Panc1 (cell line): ENCODE measurements around the gene FRK. TPM values are rescaled to one million over a fixed set of nuclear protein-coding genes. Genes with fewer than 3 reads are reported as not detected.

Experiments used
- ATAC-seq: fragments of 200-7000 bp; cut with Tn5 transposase; 2 replicates; pipeline ENCODE4 v1.9.1; 2020; ENCODE audit warnings: mild to moderate bottlenecking, moderate library complexity
- BruUV-seq: library from RNA; stranded (reverse); fragments of 400-500 nt; replicated peaks from 2 replicates; lab custom pipeline; 2021; lab: Mats Ljungman, UMichigan
- CTCF ChIA-PET: fragments of 300-600 bp; sonication (Branson Sonifier 250); formaldehyde crosslinking; loops from one replicate; lab custom pipeline; 2022; ENCODE audit warnings: antibody characterized with exemption; lab: Charles Lee
- POLR2A ChIA-PET: fragments of 300-600 bp; sonication (Branson Sonifier 250); formaldehyde crosslinking; loops from one replicate; lab custom pipeline; 2022; ENCODE audit warnings: antibody characterized with exemption; lab: Charles Lee
- DNase-seq: peaks from one replicate; pipeline ENCODE4 v3.0.0-alpha.2; 2010; ENCODE audit warnings: low read depth, low spot score
- H3K27ac ChIP-seq: 2 replicates; pipeline ENCODE4 v1.5.1; 2011; ENCODE audit warnings: mild to moderate bottlenecking, low read length, inconsistent platforms
- H3K27me3 ChIP-seq: fragments of 200-500 bp; sonication (Bioruptor generic); 2 replicates; pipeline ENCODE4 v1.6.0; 2014; ENCODE audit warnings: low read length, inconsistent platforms; ENCODE audit not compliant: control insufficient read depth, insufficient read depth
- H3K36me3 ChIP-seq: fragments of 200-500 bp; sonication (Bioruptor generic); 2 replicates; pipeline ENCODE4 v1.5.1; 2014; ENCODE audit warnings: inconsistent platforms, mild to moderate bottlenecking, low read length, moderate library complexity; ENCODE audit not compliant: control insufficient read depth, insufficient read depth
- H3K4me1 ChIP-seq: 2 replicates; pipeline ENCODE4 v1.5.1; 2011; ENCODE audit warnings: inconsistent platforms, mild to moderate bottlenecking, low read length, moderate library complexity; ENCODE audit not compliant: control insufficient read depth, insufficient read depth
- H3K4me3 ChIP-seq, 2 experiments: 2 replicates each; pipeline ENCODE4 v1.5.1; 2011 to 2012; ENCODE audit warnings: low read depth in 2 of 2, low read length in 2 of 2, mild to moderate bottlenecking in 2 of 2, inconsistent platforms in 1 of 2, moderate library complexity in 1 of 2
- H3K9me3 ChIP-seq: fragments of 200-500 bp; sonication (Bioruptor generic); 2 replicates; pipeline ENCODE4 v1.5.1; 2014; ENCODE audit warnings: low read depth, mild to moderate bottlenecking, inconsistent platforms, low read length, moderate library complexity; ENCODE audit not compliant: control insufficient read depth, insufficient read depth
- CTCF ChIP-seq: fragments of 450-650 bp; IDR thresholded peaks from 2 replicates; pipeline ENCODE4 v1.5.1; 2017; ENCODE audit warnings: mild to moderate bottlenecking
- POLR2AphosphoS5 ChIP-seq: IDR thresholded peaks from 2 replicates; pipeline ENCODE4 v1.6.1; 2012; ENCODE audit warnings: mild to moderate bottlenecking, low read depth, low read length, moderate library complexity
- REST ChIP-seq, 2 experiments: IDR thresholded peaks; 2 replicates each; pipeline ENCODE4 v1.6.1; 2011 to 2012; ENCODE audit warnings: low read depth in 2 of 2, control low read depth in 1 of 2, low read length in 1 of 2, mild to moderate bottlenecking in 1 of 2, moderate library complexity in 1 of 2; ENCODE audit not compliant: insufficient read depth in 1 of 2
- SIN3A ChIP-seq: IDR thresholded peaks from 2 replicates; pipeline ENCODE4 v1.6.1; 2012; ENCODE audit warnings: low read depth, mild to moderate bottlenecking, low read length, moderate library complexity, borderline replicate concordance; ENCODE audit not compliant: insufficient read depth
- TCF7L2 ChIP-seq: IDR thresholded peaks from 2 replicates; pipeline ENCODE4 v1.6.1; 2011; ENCODE audit warnings: mild to moderate bottlenecking, low read depth, low read length, inconsistent platforms
- in situ Hi-C: cut with HindIII; loops from 2 replicates; pipeline ENCODE4 v1.10.0; 2016; ENCODE audit warnings: low sequenced_read_pairs, low pct_unique_long_range_greater_than_20kb
- intact Hi-C: fragments of 100-400 bp; cut with micrococcal nuclease; formaldehyde crosslinking; loops from one replicate; pipeline ENCODE4 v1.10.0; 2022; ENCODE audit not compliant: unreplicated experiment
- total RNA-seq: library from RNA; stranded (reverse); gene quantifications from one replicate; pipeline ENCODE4 v1.2.1, GENCODE V29; 2021; ENCODE audit not compliant: unreplicated experiment

FRK gene
- total RNA-seq, 1 experiment from 2014 or later: 2.5 TPM

GRCh38 chr6:116025405-116025804 is 35.3 kb downstream of the FRK start:
- H3K9me3 ChIP-seq: no peaks in the 10 kb centered on the region
- TF ChIP-seq SIN3A (no peak), CTCF (no peak), REST (IDR thresholded peaks at IDR 0.05; ENCODE audit: insufficient read depth in 1 of 2, low read depth in 2 of 2, low read length in 1 of 2) (no peak), TCF7L2 (no peak), POLR2AphosphoS5 (no peak)
- ChIA-PET POLR2A (no interaction called here), CTCF (no interaction called here)
- DNase-seq: no peak
- intact Hi-C loops (no loop called here), in situ Hi-C loops (no loop called here)
- no TSS peak for BruUV-seq
- ATAC-seq: no peak
- no peak overlapping the region for H3K27ac ChIP-seq
- H3K36me3 ChIP-seq: no peaks in the 10 kb centered on the region
- H3K27me3 ChIP-seq: no peaks in the 10 kb centered on the region
- H3K4me3 ChIP-seq: no peak overlapping the region
- H3K4me1 ChIP-seq: no peaks in the 10 kb centered on the region

GRCh38 chr6:116022841-116023445 is 37.7 kb downstream of the FRK start:
- no peak overlapping the region for H3K4me3 ChIP-seq
- POLR2A ChIA-PET: no interaction called here

More at GRCh38 chr6:116022841-116023445, 37.7 kb downstream of the FRK start:
- Histone ChIP-seq H3K27me3 (no peaks in the 10 kb centered on the region), H3K36me3 (no peaks in the 10 kb centered on the region), H3K9me3 (no peaks in the 10 kb centered on the region), H3K4me1 (no peaks in the 10 kb centered on the region), H3K27ac (no peak overlapping the region)
- DNase-seq (no peak), ATAC-seq (no peak)
- no TSS peak for BruUV-seq
- intact Hi-C loops: no loop called here
- CTCF ChIA-PET: no interaction called here
- in situ Hi-C loops: no loop called here
- no peak for TF ChIP-seq CTCF
- no peak for TF ChIP-seq REST (IDR thresholded peaks at IDR 0.05; ENCODE audit: insufficient read depth in 1 of 2, low read depth in 2 of 2, low read length in 1 of 2)
- TF ChIP-seq TCF7L2: no peak
- TF ChIP-seq SIN3A: no peak
- no peak for TF ChIP-seq POLR2AphosphoS5
